Measurements from ENCODE around the gene ARHGAP9.
"Not testable (repeated sequence)": the region's sequence is repeated elsewhere in the genome, so short reads cannot be mapped to it uniquely, and the experiment has no call there.

Gene ARHGAP9

DNA sequence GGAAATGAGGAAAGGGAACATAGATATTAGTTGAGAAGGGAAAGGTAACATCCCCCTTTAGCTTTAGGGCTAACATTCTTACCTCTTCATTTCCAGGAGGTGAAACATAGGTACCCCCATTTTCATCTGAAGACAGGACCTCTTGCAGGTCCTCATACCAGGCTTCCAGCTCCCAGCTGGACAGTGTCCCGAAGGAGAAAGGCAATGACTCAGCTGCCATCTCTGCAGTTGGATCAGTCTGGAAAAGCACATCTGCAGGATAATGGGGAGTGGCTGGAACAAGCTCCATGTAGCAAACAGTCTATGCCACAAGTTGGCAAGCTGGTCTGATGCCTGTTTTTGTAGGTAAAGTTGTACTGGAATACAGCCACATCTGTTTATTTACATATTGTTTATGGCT is 37.5 kb upstream of the ARHGAP9 start:
- DNase-seq: peak; percentile 44

DNA sequence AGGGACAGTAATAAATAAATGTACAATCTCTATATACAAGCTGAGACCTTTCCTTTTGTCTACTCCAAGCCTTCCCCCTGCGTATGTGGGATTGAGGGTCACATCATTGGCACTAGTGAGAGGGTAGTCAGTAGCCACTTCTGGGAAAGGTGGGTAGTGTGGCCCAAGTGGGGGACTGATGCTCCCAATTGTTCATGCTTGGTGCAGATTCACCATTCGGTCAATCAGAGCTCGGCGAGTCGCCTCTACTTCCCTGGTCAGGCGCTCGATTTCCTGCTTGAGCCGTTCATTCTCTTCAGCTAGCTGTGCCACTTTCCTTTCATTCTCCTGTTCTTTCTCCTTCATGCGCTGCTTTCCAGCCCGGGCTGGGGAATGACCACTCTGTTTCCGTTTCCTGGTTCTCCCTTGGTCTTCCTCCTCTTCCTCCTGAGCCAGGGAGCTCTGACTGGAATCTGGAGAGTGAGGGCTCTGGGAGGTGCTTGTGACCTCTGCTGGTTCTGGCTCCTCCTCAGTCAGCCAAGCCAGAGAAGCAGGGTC is 37.0 kb upstream of the ARHGAP9 start:
- DNase-seq: no peak

DNA sequence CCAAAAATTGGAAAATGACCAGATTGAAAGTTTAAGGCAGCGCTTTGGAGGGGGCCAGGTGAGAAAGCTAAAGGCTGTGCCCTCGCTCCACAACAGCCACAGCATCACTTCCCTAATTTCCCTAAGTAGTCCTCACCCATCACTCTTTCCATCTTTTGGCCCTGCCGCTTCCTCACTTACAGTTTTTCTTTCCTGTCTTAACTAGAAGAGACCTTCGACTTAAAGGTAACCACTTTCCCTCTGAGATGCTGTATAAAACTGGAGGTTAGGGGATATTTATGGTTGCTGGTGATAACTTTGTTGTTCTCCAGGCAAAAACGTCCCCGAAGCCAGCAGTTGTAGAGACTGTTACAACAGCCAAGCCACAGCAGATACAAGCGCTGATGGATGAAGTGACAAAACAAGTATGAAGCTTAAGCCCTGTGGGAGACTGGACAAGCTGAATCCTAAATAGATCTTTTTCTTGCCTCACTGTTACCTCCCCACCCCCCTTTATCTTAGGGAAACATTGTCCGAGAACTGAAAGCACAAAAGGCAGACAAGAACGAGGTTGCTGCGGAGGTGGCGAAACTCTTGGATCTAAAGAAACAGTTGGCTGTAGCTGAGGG is 36.4 kb upstream of the ARHGAP9 start:
- peak; percentile 59 for DNase-seq

DNA sequence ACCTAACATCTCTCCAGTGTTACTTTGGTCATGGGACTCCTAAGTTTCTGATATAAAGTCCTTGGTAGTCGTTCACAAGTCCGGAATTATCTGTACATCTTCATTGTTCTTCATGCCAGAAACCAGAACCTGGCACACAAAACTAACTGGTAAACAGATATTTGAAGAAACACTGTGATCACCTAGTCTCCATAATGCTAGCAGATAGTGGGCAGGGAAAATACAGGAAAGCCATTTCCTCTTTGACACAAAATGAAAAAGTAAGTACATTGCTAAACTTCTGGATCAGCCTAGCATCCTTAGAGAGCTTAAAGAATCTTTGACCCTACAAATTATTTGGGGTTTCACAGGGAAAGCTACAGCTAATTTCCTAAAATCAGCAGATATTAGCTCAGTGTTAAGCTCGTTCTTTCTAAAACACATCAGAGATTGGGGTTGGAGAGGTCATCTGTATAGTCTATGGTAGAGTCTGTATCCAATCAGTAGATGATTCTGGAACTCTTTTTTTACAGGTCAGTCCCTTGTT is 35.8 kb upstream of the ARHGAP9 start:
- peak; percentile 59 for DNase-seq

DNA sequence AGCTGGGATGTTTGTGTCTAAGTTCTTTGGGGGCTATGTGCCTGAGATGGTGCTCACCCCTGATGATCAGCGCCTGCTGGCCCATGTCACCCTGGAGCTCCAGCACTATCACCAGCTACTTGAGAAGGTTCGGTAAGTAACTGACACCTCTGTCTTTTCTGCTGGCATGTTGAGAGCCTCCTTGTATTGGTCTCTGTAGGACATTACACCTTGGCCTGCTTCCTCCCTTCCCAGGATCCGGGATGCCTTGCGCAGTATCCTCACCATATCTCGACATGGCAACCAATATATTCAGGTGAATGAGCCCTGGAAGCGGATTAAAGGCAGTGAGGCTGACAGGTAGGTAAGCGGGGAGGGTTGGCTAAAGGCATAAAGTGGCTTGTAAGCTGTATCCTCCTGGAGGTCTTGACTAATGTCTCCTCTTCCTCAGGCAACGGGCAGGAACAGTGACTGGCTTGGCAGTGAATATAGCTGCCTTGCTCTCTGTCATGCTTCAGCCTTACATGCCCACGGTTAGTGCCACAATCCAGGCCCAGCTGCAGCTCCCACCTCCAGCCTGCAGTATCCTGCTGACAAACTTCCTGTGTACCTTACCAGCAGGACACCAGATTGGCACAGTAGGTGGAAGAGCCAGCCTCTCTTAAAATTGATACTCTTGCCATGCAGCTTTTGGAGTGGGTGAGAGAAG is 35.2 kb upstream of the ARHGAP9 start:
- peak; percentile 44 for DNase-seq

DNA sequence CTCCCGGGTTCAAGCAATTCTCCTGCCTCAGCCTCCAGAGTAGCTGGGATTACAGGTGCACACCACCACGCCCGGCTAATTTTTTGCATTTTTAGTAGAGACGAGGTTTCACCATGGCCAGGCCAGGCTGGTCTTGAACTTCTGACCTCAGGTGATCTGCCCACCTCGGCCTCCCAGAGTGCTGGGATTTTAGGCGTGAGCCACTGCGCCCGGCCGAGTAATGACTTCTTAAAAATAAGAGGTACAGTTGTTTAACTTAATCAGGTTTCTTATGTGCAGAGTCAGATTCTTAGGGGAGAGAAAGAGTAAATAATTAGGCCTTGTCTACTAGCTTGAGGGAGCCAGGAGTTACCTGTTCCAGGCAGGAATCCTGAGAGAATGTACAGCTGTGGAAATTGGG is 34.6 kb upstream of the ARHGAP9 start:
- not testable (repeated sequence) for DNase-seq

DNA sequence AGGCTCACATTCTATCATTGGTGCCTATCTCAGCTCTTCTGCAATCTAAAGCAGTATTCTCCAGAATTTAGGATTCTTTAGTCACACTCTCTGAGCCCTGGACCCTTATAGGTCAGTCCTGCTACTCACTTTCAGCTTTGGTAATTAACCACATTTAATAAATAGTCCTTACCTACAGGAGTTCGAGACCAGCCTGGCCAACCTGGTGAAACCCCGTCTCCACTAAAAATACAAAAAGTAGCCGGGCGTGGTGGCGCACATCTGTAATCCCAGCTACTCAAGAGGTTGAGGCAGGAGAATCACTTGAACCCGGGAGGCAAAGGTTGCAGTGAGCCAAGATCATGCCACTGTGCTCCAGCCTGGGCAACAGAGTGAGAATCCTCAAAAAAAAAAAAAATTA is 34.0 kb upstream of the ARHGAP9 start:
- not testable (repeated sequence) for DNase-seq

DNA sequence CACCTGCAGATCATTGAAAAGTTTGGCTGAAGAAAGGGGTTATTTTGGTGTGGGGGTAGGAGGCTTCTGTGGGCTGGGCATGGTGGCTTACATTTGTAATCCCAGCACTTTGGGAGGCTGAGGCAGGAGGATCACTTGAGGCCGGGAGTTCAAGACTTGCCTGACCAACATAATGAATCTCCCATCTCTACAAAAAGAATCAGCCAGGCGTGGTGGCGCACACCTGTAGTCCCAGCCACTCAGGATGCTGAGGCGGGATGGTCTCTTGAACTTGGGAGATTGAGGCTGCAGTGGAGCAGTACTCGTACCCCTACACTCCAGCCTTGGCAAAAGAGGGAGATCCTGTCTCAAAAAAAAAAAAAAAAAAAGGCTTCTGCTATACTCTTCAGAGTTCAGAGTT is 33.6 kb upstream of the ARHGAP9 start:
- no peak for DNase-seq

DNA sequence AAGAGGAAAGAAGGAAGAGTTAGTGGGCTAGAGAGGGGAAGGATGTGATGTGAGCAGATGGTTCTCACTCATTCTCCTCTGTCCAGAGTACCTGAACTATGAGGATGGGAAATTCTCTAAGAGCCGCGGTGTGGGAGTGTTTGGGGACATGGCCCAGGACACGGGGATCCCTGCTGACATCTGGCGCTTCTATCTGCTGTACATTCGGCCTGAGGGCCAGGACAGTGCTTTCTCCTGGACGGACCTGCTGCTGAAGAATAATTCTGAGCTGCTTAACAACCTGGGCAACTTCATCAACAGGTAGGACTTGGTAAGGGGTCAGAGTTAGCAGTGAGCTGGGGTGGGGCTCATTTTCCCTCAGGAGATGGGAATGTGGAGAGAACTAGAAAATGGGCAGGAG is 33.0 kb upstream of the ARHGAP9 start:
- DNase-seq: no peak

DNA sequence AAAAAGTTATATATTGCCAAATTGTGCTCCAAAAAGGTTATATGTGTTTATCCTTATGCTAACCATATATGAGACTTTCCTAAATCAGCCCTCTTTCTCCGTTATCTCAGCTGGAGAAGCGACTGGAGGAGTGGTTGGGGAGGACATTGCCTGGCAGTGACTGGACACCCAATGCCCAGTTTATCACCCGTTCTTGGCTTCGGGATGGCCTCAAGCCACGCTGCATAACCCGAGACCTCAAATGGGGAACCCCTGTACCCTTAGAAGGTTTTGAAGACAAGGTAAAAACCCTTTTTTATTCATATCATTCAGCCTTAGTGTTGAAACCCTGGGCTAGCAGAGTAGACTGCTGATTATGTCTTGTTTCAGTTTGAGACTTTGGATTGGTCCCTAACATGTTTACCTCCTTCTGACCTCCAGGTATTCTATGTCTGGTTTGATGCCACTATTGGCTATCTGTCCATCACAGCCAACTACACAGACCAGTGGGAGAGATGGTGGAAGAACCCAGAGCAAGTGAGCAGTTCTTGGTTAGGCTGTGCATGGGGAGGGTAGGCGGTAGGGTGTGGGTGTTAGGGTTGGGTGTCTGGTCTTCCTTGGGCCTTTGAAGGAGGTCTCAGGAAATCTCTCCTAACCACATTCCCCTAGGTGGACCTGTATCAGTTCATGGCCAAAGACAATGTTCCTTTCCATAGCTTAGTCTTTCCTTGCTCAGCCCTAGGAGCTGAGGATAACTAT is 32.1 kb upstream of the ARHGAP9 start:
- DNase-seq: no peak

DNA sequence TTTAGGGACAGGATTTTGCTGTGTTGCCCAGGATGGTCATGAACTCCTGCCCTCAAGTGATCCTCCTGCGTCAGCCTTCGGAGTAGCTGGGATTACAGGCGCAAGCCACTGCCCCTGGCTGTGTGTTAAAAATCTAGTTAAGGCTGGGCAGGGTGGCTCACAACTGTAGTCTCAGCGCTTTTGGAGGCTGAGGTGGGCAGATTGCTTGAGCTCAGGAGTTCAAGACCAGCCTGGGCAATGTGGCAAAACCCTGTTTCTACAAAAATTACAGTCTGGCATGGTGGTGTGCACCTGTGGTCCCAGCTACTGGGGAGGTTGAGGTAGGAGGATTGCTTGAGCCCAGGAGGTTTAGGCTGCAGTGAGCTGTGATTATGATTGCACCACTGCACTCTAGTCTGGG is 31.5 kb upstream of the ARHGAP9 start:
- no peak for DNase-seq

DNA sequence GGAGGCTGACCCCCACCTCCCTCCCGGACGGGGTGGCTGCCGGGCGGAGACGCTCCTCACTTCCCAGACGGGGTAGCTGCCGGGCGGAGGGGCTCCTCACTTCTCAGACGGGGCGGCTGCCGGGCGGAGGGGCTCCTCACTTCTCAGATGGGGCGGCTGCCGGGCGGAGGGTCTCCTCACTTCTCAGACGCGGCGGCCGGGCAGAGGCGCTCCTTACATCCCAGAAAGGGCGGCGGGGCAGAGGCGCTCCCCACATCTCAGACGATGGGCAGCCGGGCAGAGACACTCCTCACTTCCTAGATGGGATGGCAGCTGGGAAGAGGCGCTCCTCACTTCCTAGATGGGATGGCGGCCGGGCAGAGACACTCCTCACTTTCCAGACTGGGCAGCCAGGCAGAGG is 28.1 kb upstream of the ARHGAP9 start:
- not testable (repeated sequence) for DNase-seq

DNA sequence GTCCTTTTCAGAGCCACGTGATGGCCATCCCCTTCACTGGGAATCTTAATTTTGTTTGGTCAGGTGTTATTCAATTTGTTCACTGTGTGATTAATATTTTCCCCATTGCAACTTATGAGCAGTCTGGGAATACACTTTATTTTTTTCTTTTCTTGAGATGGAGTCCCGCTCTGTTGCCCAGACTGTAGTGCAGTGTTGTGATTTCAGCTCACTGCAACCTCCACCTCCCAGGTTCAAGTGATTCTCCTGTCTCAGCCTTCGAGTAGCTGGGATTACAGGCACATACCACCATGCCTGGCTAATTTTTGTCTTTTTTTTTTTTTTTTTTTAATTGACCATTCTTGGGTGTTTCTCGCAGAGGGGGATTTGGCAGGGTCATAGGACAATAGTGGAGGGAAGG is 26.9 kb upstream of the ARHGAP9 start:
- not testable (repeated sequence) for DNase-seq

DNA sequence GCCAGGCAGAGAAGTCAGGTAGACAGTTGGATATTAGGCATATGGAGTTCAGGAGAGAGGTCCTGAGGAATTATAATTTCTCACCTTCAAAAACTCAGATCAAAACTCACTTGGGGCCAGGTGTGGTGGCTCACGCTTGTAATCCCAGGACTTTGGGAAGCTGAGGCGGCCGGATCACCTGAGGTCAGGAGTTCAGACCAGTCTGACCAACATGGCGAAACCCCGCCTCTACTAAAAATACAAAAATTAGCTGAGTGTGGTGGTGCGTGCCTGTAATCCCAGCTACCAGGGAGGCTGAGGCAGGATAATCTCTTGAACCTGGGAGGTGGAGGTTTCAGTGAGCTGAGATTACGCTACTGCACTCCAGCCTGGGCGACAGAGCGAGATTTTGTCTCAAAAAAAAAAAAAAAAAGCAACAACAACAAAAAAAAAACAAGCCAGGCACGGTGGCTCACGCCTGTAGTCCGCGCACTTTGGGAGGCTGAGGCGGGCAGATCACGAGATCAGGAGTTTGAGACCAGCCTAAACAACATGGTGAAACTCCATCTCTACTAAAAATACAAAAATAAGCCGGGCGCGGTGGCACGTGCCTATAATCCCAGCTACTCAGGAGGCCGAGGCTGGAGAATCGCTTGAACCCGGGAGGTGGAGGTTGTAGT is 22.8 kb upstream of the ARHGAP9 start:
- not testable (repeated sequence) for DNase-seq

DNA sequence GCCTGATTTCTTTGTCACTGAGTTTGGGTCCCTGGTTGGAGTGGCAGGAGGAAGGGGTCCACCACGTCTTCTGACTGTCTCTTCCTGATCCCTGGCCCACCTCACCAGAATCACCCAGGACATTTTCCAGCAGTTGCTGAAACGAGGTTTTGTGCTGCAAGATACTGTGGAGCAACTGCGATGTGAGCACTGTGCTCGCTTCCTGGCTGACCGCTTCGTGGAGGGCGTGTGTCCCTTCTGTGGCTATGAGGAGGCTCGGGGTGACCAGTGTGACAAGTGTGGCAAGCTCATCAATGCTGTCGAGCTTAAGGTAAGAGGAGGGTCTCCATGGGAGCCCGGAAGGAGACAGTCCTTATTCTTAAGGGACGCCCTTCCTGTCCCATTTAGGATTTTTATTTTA is 20.5 kb upstream of the ARHGAP9 start:
- no peak for DNase-seq

DNA sequence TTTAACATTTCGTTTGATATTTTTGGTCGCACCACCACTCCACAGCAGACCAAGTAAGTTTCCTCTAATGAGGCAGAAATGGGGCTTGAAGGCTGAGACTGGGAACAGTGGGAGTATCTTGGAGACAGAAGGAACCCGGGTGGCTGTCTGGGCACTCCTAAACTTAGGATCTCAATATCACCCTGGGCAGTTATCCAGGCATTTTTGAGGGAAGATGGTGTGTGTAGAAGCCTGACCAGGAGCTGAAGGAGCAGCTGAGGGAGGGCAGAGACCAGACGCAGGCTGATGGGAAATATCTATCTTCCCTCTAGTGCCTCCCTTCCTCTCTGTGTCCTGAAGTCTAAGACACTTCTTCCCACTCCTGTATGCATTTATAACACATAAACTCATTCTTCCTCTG is 18.9 kb upstream of the ARHGAP9 start:
- DNase-seq: no peak

DNA sequence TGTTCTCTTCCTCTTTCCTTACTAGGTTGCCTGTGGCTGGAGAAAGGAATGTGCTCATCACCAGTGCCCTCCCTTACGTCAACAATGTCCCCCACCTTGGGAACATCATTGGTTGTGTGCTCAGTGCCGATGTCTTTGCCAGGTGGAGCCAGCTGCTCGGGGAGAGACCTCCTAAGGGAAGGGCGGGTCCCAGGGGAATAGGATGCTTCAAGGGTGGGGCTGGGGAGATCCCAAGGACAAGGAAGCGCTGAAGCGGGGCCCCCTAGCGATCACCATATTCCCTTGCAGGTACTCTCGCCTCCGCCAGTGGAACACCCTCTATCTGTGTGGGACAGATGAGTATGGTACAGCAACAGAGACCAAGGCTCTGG is 18.5 kb upstream of the ARHGAP9 start:
- DNase-seq: no peak

DNA sequence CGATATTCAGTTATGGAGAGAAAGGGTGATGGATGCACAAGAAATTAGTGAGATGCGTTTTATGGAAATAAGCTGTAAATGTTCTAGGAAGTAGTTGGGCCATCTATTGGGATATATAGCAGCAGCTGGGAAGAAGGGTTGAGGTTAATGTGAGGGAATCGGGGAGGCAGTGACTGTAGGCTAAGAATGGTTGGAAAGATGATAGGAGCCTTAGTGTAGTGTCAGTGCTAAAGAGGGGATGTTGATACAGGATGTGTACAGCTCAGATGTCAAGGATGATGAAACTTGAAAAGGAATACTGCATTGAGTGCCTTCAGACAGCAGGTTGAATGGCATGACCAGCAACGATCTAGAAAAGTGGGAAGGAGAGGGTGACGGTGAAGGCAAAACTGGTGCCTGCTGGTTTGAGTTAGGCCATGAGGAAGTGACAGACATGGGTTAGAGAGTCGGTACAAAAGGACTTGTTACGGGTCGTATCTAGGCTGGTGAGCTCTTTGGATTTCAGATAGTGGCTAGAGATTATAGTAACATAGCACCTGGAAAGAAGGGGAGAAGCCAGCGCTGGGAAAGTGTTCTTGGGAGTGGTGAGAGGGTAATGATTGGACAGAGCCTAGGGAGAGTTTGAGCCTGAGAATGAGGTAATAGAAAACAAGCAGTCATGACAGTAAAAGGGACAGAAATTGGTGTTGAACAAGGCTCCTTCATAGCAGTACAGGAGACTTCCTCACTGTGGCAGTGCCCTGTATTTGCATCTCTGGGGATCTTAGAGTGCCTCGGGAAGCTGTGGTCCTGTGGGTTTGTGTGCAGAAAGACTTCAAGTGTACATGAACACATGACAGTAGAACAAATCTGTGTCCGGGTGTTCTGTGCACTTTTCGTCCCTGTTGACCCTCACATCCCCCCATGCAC is 17.8 kb upstream of the ARHGAP9 start:
- no peak for DNase-seq

DNA sequence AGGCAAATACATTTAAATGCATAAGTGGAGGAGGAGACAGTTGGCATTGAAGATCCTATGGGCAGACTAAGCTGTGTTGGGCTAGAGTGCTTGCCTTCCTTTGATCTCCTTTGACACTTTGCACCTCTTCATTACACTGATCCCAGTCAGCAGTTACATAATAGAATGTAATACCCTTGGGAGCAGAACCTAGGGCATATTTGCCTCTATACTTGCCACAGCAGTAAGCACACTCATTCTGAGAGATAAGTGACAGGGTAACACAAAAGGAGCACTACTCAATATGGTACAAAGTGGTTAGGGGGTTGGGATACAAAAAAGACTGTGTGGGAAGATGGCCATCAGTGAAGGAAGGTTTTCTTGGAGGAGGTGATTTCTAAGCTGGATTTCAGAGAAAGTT is 17.2 kb upstream of the ARHGAP9 start:
- no peak for DNase-seq

DNA sequence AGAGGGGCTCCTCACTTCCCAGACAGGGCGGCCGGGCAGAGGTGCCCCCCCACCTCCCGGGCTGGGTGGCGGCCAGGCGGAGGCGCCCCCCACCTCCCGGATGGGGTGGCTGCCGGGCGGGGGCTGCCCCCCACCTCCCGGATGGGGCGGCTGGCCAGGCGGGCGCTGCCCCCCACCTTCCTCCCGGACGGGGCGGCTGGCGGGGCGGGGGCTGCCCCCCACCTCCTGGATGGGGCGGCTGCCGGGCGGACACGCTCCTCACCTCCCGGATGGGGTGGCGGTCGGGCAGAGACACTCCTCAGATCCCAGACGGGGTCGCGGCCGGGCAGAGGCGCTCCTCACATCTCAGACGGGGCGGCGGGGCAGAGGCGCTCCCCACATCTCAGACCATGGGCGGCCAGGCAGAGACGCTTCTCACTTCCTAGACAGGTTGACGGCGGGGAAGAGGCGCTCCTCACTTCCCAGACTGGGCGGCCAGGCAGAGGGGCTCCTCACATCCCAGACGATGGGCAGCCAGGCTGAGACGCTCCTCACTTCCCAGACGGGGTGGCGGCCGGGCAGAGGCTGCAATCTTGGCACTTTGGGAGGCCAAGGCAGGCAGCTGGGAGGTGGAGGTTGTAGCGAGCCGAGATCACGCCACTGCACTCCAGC is 15.5 kb upstream of the ARHGAP9 start:
- DNase-seq: not testable (repeated sequence)

Data from OCI-M1 (cell line).